CD14-positive monocyte (primary cell): Measurements from ENCODE around the gene ADAM19. TPM values are rescaled to one million over a fixed set of nuclear protein-coding genes. Genes with fewer than 3 reads are reported as not detected.
A peak's percentile ranks its signal among the peaks of the same experiment; 100 is the strongest.

Experiments used
- DNase-seq, 3 donors: peaks; one replicate each; pipeline ENCODE4 v3.0.0-alpha.2; 2011 to 2022
- H2AFZ ChIP-seq: 2 replicates; pipeline ENCODE4 v1.6.0; 2012; ENCODE audit warnings: mild to moderate bottlenecking, low read depth, low read length, inconsistent platforms; ENCODE audit not compliant: insufficient read depth, poor library complexity, severe bottlenecking
- H3K27ac ChIP-seq, 2 donors: 1 replicate in 1 of 2; 2 replicates in 1 of 2; pipeline ENCODE4 v1.5.1; 2012 to 2013; ENCODE audit warnings: low read length in 2 of 2, control low read depth in 1 of 2, inconsistent platforms in 1 of 2, low read depth in 1 of 2, mild to moderate bottlenecking in 1 of 2
- H3K27me3 ChIP-seq, 2 donors: one replicate each; pipeline versions ENCODE4 v1.6.0 to v1.6.1; 2011 to 2013; ENCODE audit warnings: low read length in 2 of 2; ENCODE audit not compliant: control insufficient read depth in 2 of 2, insufficient read depth in 2 of 2
- H3K36me3 ChIP-seq, 2 donors: replicated peaks in 1 of 2; 1 replicate in 1 of 2; 2 replicates in 1 of 2; pipeline versions ENCODE4 v1.5.1 to v1.6.1; 2012 to 2013; ENCODE audit warnings: low read length in 2 of 2, control low read depth in 1 of 2, inconsistent platforms in 1 of 2, mild to moderate bottlenecking in 1 of 2; ENCODE audit not compliant: insufficient read depth in 2 of 2, control insufficient read depth in 1 of 2
- H3K4me1 ChIP-seq, 2 donors: 1 replicate in 1 of 2; 2 replicates in 1 of 2; pipeline versions ENCODE4 v1.5.1 to v1.6.1; 2012 to 2013; ENCODE audit warnings: low read length in 2 of 2, control low read depth in 1 of 2, inconsistent platforms in 1 of 2, mild to moderate bottlenecking in 1 of 2, moderate library complexity in 1 of 2; ENCODE audit not compliant: insufficient read depth in 2 of 2, control insufficient read depth in 1 of 2
- H3K4me2 ChIP-seq: replicated peaks from 2 replicates; pipeline ENCODE3; 2012; ENCODE audit warnings: low read length, moderate library complexity, mild to moderate bottlenecking; ENCODE audit not compliant: poor library complexity, severe bottlenecking; ENCODE audit errors: extremely low read depth
- H3K4me3 ChIP-seq, 3 experiments: fragments of 200-600 bp in 1 of 3; sonication (generic) in 1 of 3; replicated peaks in 1 of 3; 1 replicate in 2 of 3; 2 replicates in 1 of 3; pipeline ENCODE4 v1.5.1; 2011 to 2013; ENCODE audit warnings: low read length in 3 of 3, mild to moderate bottlenecking in 3 of 3, control low read depth in 2 of 3, low read depth in 2 of 3, inconsistent platforms in 1 of 3, moderate library complexity in 1 of 3
- H3K79me2 ChIP-seq: 2 replicates; pipeline ENCODE4 v1.6.0; 2012; ENCODE audit warnings: mild to moderate bottlenecking, control low read depth, inconsistent platforms, low read length, moderate library complexity; ENCODE audit not compliant: insufficient read depth
- H3K9ac ChIP-seq: 2 replicates; pipeline ENCODE4 v1.6.0; 2017; ENCODE audit warnings: low read length, mild to moderate bottlenecking; ENCODE audit not compliant: insufficient read depth, poor library complexity, severe bottlenecking
- H3K9me3 ChIP-seq, 2 donors: replicated peaks in 1 of 2; 1 replicate in 1 of 2; 2 replicates in 1 of 2; pipeline versions ENCODE4 v1.5.1 to v1.6.1; 2012 to 2013; ENCODE audit warnings: low read length in 2 of 2, control low read depth in 1 of 2; ENCODE audit not compliant: control insufficient read depth in 1 of 2, insufficient read depth in 1 of 2
- H4K20me1 ChIP-seq: 2 replicates; pipeline ENCODE4 v1.6.0; 2012; ENCODE audit warnings: mild to moderate bottlenecking, low read length, control low read depth, moderate library complexity; ENCODE audit not compliant: insufficient read depth
- H3K27ac Mint-ChIP-seq, 7 donors: one replicate each; pipeline ENCODE4 v1.8.0; 2020; ENCODE audit warnings: mild to moderate bottlenecking in 7 of 7, mixed read lengths in 7 of 7, moderate library complexity in 6 of 7, inconsistent platforms in 2 of 7
- H3K27me3 Mint-ChIP-seq, 3 donors: one replicate each; pipeline ENCODE4 v1.8.0; 2021 to 2022; ENCODE audit warnings: low read depth in 3 of 3, mild to moderate bottlenecking in 3 of 3, mixed read lengths in 3 of 3, moderate library complexity in 3 of 3, inconsistent platforms in 1 of 3
- H3K36me3 Mint-ChIP-seq, 2 donors: one replicate each; pipeline ENCODE4 v1.8.0; 2020; ENCODE audit warnings: mixed read lengths in 2 of 2, inconsistent platforms in 1 of 2, mild to moderate bottlenecking in 1 of 2
- H3K4me1 Mint-ChIP-seq: one replicate; pipeline ENCODE4 v1.8.0; 2020; ENCODE audit warnings: mild to moderate bottlenecking, mixed read lengths
- H3K4me3 Mint-ChIP-seq, 2 donors: one replicate each; pipeline ENCODE4 v1.8.0; 2020; ENCODE audit warnings: mild to moderate bottlenecking in 2 of 2, mixed read lengths in 2 of 2, moderate library complexity in 1 of 2
- H3K9me3 Mint-ChIP-seq, 7 donors: one replicate each; pipeline ENCODE4 v1.8.0; 2020 to 2022; ENCODE audit warnings: mixed read lengths in 7 of 7, mild to moderate bottlenecking in 6 of 7, moderate library complexity in 6 of 7, inconsistent platforms in 2 of 7
- WGBS: methylation state at CpG from one replicate; pipeline ENCODE4 v1.1.5; 2013; ENCODE audit warnings: missing lambda C conversion rate; ENCODE audit not compliant: insufficient coverage; 5-methylcytosine and 5-hydroxymethylcytosine counted together
- intact Hi-C, 2 donors: fragments of 100-400 bp; cut with micrococcal nuclease; formaldehyde crosslinking; loops; one replicate each; pipeline versions ENCODE4 v1.15.0 to v1.15.1; 2023
- polyA plus RNA-seq, 3 donors: library from polyadenylated mRNA; depleted of rRNA in 1 of 3; unstranded in 2 of 3; stranded (reverse) in 1 of 3; fragments of 300-500 nt in 2 of 3; fragments of >200 nt in 1 of 3; fragmentation: Illumina TruSeq in 2 of 3; gene quantifications; 1 replicate in 2 of 3; 2 replicates in 1 of 3; pipeline ENCODE4 v1.2.3, GENCODE V29; 2012 to 2021
- TF ChIP-seq, protein P1 (sequence below): fragments of 200-600 bp; IDR thresholded peaks from one replicate; pipeline ENCODE4 v1.8.0; 2022; ENCODE audit warnings: antibody characterized with exemption, mild to moderate bottlenecking

ADAM19 gene
- polyA plus RNA-seq, 3 donors: 3.0 to 12.7 (median 6.2) TPM

GRCh38 chr5:157568720-157569119, 6.9 kb downstream of the ADAM19 start:
- Mint-ChIP-seq H3K4me1 (peaks cover 86% of the 10 kb centered on the region), H3K27me3 (no peaks in the 10 kb centered on the region), H3K4me3 (peak overlapping the region in 1 of 2 donors; percentile 72), H3K27ac (peak overlapping the region; percentile 92 to 98 (median 97)), H3K36me3 (peaks cover 22 to 37% of the 10 kb centered on the region in 2 donors), H3K9me3 (peaks cover 0 to 4% (median 0%) of the 10 kb centered on the region in 7 donors)
- DNase-seq: no peak
- Histone ChIP-seq H3K27me3 (no peaks in the 10 kb centered on the region), H4K20me1 (no peaks in the 10 kb centered on the region), H3K4me3 (peak overlapping the region in 1 of 3 experiments; percentile 39), H3K4me2 (peak overlapping the region; percentile 61), H3K4me1 (peaks cover 93 to 100% of the 10 kb centered on the region in 2 donors), H3K79me2 (peaks cover 38% of the 10 kb centered on the region), H2AFZ (no peak overlapping the region), H3K9ac (no peak overlapping the region), H3K9me3 (no peaks in the 10 kb centered on the region), H3K36me3 (peaks cover 0 to 4% of the 10 kb centered on the region in 2 donors), H3K27ac (peak overlapping the region; percentile 17 to 77)
- TF ChIP-seq, protein P1, sequence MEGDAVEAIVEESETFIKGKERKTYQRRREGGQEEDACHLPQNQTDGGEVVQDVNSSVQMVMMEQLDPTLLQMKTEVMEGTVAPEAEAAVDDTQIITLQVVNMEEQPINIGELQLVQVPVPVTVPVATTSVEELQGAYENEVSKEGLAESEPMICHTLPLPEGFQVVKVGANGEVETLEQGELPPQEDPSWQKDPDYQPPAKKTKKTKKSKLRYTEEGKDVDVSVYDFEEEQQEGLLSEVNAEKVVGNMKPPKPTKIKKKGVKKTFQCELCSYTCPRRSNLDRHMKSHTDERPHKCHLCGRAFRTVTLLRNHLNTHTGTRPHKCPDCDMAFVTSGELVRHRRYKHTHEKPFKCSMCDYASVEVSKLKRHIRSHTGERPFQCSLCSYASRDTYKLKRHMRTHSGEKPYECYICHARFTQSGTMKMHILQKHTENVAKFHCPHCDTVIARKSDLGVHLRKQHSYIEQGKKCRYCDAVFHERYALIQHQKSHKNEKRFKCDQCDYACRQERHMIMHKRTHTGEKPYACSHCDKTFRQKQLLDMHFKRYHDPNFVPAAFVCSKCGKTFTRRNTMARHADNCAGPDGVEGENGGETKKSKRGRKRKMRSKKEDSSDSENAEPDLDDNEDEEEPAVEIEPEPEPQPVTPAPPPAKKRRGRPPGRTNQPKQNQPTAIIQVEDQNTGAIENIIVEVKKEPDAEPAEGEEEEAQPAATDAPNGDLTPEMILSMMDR: no peak
- 89% methylated on average over 1 of the region's 2 CpGs for WGBS
- intact Hi-C loops: loop anchor here in 1 of 2 donors (10.0 kb wide), 1 partner anchor 46 kb away; no protein-coding TSS in a partner anchor

GRCh38 chr5:157568222-157568621, 7.4 kb downstream of the ADAM19 start:
- Histone ChIP-seq H3K36me3 (peaks cover 4 to 9% of the 10 kb centered on the region in 2 donors), H3K9me3 (no peaks in the 10 kb centered on the region), H3K4me2 (peak overlapping the region; percentile 61), H3K27me3 (no peaks in the 10 kb centered on the region), H3K9ac (no peak overlapping the region), H4K20me1 (no peaks in the 10 kb centered on the region), H3K27ac (peak overlapping the region; percentile 67 to 77), H3K79me2 (peaks cover 36% of the 10 kb centered on the region), H3K4me3 (peak overlapping the region in 1 of 3 experiments; percentile 39), H2AFZ (no peak overlapping the region), H3K4me1 (peaks cover 90 to 97% of the 10 kb centered on the region in 2 donors)
- intact Hi-C loops: loop anchor here in 1 of 2 donors (10.0 kb wide), 1 partner anchor 47 kb away; no protein-coding TSS in a partner anchor
- WGBS: no CpG with 5 or more reads among the region's 4 CpGs
- Mint-ChIP-seq H3K4me3 (peak overlapping the region in 1 of 2 donors; percentile 72), H3K9me3 (peaks cover 0 to 4% (median 0%) of the 10 kb centered on the region in 7 donors), H3K27ac (peak overlapping the region; percentile 92 to 98 (median 97)), H3K27me3 (no peaks in the 10 kb centered on the region), H3K4me1 (peaks cover 86% of the 10 kb centered on the region), H3K36me3 (peaks cover 27 to 42% of the 10 kb centered on the region in 2 donors)
- peak in 2 of 3 donors; percentile 28 to 52 for DNase-seq
- TF ChIP-seq, protein P1: no peak
